ENCODE data around the gene SDK2.

SDK2 gene

DNA sequence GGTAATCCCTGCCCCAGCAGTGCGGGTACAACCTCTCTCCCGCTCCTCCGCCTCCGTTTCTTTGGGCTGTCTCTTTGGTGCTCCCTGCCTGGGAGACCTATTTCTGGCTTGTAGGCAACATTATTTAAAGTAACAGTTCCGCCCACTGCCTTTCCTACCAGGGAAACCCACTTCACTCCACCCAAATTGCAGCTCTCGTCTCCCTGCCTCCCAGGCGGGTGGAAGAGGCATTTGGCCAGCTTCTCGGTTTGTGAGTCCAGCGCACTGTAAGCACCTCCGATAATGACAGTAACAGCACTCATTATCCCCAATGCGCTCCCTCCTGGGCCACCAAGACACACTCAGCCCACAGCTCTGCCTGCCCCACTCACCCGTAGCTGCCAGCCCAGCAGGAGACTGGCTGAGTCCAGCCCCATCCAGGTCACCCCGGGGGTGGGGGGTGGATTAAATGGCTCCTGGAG, 167.3 kb downstream of the SDK2 start (continued):
- TF ChIP-seq, protein P1, sequence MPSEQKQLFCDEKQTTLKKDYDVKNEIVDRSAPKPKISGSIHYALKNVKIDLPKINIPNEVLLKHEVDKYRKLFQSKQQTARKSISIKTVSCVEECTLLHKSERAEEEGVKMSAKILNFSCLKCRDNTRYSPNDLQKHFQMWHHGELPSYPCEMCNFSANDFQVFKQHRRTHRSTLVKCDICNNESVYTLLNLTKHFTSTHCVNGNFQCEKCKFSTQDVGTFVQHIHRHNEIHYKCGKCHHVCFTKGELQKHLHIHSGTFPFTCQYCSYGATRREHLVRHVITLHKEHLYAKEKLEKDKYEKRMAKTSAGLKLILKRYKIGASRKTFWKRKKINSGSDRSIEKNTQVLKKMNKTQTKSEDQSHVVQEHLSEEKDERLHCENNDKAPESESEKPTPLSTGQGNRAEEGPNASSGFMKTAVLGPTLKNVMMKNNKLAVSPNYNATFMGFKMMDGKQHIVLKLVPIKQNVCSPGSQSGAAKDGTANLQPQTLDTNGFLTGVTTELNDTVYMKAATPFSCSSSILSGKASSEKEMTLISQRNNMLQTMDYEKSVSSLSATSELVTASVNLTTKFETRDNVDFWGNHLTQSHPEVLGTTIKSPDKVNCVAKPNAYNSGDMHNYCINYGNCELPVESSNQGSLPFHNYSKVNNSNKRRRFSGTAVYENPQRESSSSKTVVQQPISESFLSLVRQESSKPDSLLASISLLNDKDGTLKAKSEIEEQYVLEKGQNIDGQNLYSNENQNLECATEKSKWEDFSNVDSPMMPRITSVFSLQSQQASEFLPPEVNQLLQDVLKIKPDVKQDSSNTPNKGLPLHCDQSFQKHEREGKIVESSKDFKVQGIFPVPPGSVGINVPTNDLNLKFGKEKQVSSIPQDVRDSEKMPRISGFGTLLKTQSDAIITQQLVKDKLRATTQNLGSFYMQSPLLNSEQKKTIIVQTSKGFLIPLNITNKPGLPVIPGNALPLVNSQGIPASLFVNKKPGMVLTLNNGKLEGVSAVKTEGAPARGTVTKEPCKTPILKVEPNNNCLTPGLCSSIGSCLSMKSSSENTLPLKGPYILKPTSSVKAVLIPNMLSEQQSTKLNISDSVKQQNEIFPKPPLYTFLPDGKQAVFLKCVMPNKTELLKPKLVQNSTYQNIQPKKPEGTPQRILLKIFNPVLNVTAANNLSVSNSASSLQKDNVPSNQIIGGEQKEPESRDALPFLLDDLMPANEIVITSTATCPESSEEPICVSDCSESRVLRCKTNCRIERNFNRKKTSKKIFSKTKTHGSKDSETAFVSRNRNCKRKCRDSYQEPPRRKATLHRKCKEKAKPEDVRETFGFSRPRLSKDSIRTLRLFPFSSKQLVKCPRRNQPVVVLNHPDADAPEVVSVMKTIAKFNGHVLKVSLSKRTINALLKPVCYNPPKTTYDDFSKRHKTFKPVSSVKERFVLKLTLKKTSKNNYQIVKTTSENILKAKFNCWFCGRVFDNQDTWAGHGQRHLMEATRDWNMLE (tag by site-specific recombination; conservative IDR thresholded peaks at IDR 0.05; ENCODE audit: low read depth) = no peak
- peak; percentile 66 for TF ChIP-seq SP7 (tag by site-specific recombination; IDR thresholded peaks at IDR 0.05)

DNA sequence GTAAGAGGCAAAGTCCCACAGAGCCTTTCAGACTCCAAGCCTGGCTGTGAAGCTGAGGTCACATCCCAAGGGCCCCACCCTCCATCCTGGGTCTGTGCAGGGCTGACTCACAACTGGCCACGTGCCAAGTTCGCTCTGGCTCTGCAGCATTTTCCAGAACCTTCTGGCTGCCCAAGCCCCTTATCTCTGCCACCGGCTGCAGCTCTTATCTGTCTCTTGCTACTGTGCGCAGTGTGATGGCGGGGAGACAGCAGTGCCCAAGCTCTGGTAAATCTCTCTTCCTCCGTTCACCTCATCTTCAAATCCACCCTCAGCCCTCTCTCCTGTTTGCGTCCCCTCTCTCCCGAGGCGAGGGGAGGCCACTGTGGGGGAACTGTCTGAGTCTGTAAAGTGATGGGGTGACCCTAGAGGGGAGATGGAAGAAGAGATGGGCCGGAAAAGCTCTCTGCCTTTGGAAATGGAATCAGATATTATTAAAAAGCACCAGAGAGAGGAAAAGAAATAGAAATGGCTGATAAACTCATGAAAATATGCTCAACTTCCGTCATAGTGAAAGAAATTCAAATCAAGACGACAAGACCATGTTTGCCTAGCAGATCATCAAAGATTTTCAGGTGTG, 169.8 kb downstream of the SDK2 start:
- ChIA-PET POLR2A (no interaction called here), CTCF (interaction anchor here (0.6 to 1.3 kb wide), 3 partner anchors 45 to 917 kb away, joined by 3 to 4 read pairs (median 3); no protein-coding TSS in a partner anchor)
- H3K27ac ChIP-seq (ENCODE audit: extremely low read depth, low read depth, low read length) = no peak overlapping the region
- H3K9me3 ChIP-seq (ENCODE audit: control insufficient read depth, insufficient read depth, low read depth, low read length) = no peaks in the 10 kb centered on the region
- H3K4me1 ChIP-seq (ENCODE audit: control insufficient read depth, insufficient read depth, low read length) = peaks cover 5% of the 10 kb centered on the region
- no peak overlapping the region for H3K4me3 ChIP-seq (ENCODE audit: low read depth, low read length)
- H3K36me3 ChIP-seq (ENCODE audit: control insufficient read depth in 2 of 2, insufficient read depth in 1 of 2, low read length in 2 of 2) = no peaks in the 10 kb centered on the region
- TF ChIP-seq PRDM1 (tag by site-specific recombination; IDR thresholded peaks at IDR 0.05) = no peak
- TF ChIP-seq, protein P2, sequence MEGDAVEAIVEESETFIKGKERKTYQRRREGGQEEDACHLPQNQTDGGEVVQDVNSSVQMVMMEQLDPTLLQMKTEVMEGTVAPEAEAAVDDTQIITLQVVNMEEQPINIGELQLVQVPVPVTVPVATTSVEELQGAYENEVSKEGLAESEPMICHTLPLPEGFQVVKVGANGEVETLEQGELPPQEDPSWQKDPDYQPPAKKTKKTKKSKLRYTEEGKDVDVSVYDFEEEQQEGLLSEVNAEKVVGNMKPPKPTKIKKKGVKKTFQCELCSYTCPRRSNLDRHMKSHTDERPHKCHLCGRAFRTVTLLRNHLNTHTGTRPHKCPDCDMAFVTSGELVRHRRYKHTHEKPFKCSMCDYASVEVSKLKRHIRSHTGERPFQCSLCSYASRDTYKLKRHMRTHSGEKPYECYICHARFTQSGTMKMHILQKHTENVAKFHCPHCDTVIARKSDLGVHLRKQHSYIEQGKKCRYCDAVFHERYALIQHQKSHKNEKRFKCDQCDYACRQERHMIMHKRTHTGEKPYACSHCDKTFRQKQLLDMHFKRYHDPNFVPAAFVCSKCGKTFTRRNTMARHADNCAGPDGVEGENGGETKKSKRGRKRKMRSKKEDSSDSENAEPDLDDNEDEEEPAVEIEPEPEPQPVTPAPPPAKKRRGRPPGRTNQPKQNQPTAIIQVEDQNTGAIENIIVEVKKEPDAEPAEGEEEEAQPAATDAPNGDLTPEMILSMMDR (tag by site-specific recombination; IDR thresholded peaks at IDR 0.05) = no peak
- no peak for TF ChIP-seq ZNF837 (tag by site-specific recombination; IDR thresholded peaks at IDR 0.05)
- TF ChIP-seq ZNF596 (tag by site-specific recombination; IDR thresholded peaks at IDR 0.05) = no peak
- peak; percentile 74 for TF ChIP-seq ZNF677 (tag by site-specific recombination; IDR thresholded peaks at IDR 0.05)
- peak; percentile 84 for TF ChIP-seq ZNF544 (tag by site-specific recombination; IDR thresholded peaks at IDR 0.05)
- TF ChIP-seq ZNF37A (tag by site-specific recombination; IDR thresholded peaks at IDR 0.05) = peak; percentile 75; the same call in 1 of the 2 replicates
- TF ChIP-seq ZNF558 (tag by site-specific recombination; IDR thresholded peaks at IDR 0.05) = no peak
- TF ChIP-seq ZNF23 (tag by site-specific recombination; IDR thresholded peaks at IDR 0.05; ENCODE audit: borderline replicate concordance) = no peak
- TF ChIP-seq TRIM28 (IDR thresholded peaks at IDR 0.05; ENCODE audit: borderline replicate concordance, low read length) = no peak
- TF ChIP-seq GLI4 (tag by site-specific recombination; IDR thresholded peaks at IDR 0.05) = no peak
- no peak for TF ChIP-seq WT1 (tag by site-specific recombination; IDR thresholded peaks at IDR 0.05)
- TF ChIP-seq, protein P3, sequence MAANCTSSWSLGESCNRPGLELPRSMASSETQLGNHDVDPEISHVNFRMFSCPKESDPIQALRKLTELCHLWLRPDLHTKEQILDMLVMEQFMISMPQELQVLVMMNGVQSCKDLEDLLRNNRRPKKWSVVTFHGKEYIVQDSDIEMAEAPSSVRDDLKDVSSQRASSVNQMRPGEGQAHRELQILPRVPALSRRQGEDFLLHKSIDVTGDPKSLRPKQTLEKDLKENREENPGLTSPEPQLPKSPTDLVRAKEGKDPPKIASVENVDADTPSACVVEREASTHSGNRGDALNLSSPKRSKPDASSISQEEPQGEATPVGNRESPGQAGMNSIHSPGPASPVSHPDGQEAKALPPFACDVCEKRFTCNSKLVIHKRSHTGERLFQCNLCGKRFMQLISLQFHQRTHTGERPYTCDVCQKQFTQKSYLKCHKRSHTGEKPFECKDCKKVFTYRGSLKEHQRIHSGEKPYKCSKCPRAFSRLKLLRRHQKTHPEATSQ (tag by site-specific recombination; IDR thresholded peaks at IDR 0.05) = no peak
- TF ChIP-seq ZBTB7A (tag by site-specific recombination; IDR thresholded peaks at IDR 0.05; ENCODE audit: low read depth) = no peak
- TF ChIP-seq, protein P4, sequence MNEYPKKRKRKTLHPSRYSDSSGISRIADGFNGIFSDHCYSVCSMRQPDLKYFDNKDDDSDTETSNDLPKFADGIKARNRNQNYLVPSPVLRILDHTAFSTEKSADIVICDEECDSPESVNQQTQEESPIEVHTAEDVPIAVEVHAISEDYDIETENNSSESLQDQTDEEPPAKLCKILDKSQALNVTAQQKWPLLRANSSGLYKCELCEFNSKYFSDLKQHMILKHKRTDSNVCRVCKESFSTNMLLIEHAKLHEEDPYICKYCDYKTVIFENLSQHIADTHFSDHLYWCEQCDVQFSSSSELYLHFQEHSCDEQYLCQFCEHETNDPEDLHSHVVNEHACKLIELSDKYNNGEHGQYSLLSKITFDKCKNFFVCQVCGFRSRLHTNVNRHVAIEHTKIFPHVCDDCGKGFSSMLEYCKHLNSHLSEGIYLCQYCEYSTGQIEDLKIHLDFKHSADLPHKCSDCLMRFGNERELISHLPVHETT (tag by site-specific recombination; IDR thresholded peaks at IDR 0.05) = no peak
- no peak for TF ChIP-seq ZNF146 (tag by site-specific recombination; IDR thresholded peaks at IDR 0.05)
- TF ChIP-seq ZNF132 (tag by site-specific recombination; IDR thresholded peaks at IDR 0.05; ENCODE audit: borderline replicate concordance) = no peak
- no peak for TF ChIP-seq YY2 (tag by site-specific recombination; IDR thresholded peaks at IDR 0.05)
- no peak for TF ChIP-seq ZNF24 (tag by site-specific recombination; IDR thresholded peaks at IDR 0.05)
- no peak for TF ChIP-seq MYNN (tag by site-specific recombination; IDR thresholded peaks at IDR 0.05; ENCODE audit: borderline replicate concordance)
- TF ChIP-seq HOXC10 (CRISPR knock-in tag; IDR thresholded peaks at IDR 0.05) = no peak
- peak; percentile 98 for TF ChIP-seq ZNF660 (tag by site-specific recombination; IDR thresholded peaks at IDR 0.05)
- TF ChIP-seq OSR2 (tag by site-specific recombination; IDR thresholded peaks at IDR 0.05) = peak; percentile 75
- peak; percentile 72; the same call in 1 of the 2 replicates for TF ChIP-seq ZNF776 (tag by site-specific recombination; IDR thresholded peaks at IDR 0.05; ENCODE audit: borderline replicate concordance)
- TF ChIP-seq, protein P5, sequence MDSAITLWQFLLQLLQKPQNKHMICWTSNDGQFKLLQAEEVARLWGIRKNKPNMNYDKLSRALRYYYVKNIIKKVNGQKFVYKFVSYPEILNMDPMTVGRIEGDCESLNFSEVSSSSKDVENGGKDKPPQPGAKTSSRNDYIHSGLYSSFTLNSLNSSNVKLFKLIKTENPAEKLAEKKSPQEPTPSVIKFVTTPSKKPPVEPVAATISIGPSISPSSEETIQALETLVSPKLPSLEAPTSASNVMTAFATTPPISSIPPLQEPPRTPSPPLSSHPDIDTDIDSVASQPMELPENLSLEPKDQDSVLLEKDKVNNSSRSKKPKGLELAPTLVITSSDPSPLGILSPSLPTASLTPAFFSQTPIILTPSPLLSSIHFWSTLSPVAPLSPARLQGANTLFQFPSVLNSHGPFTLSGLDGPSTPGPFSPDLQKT (IDR thresholded peaks at IDR 0.05; ENCODE audit: borderline replicate concordance, low read depth, low read length) = no peak
